ENCODE data around the gene RNASE4.

RNASE4 gene

GRCh38 chr14:20676072-20676471, 8.3 kb upstream of the RNASE4 start:
- DNase-seq, result no peak

GRCh38 chr14:20679907-20680306, 4.5 kb upstream of the RNASE4 start:
- no peak for DNase-seq

GRCh38 chr14:20680363-20680762, 4.0 kb upstream of the RNASE4 start:
- no peak for DNase-seq

GRCh38 chr14:20680843-20681347, 3.5 kb upstream of the RNASE4 start:
- DNase-seq, result no peak

GRCh38 chr14:20681348-20682126, 2.8 kb upstream of the RNASE4 start:
- DNase-seq, result peak; percentile 93

GRCh38 chr14:20682127-20682434, 2.3 kb upstream of the RNASE4 start:
- DNase-seq, result no peak

- DNase-seq, result peak; percentile 92
These were observed 1.8 kb upstream of the RNASE4 start for GRCh38 chr14:20682435-20683124.

- peak; percentile 94 for DNase-seq
These were observed 1.1 kb upstream of the RNASE4 start for GRCh38 chr14:20683125-20683890.

- DNase-seq, result no peak
These were observed 499 bp downstream of the RNASE4 start for GRCh38 chr14:20684662-20685456.

GRCh38 chr14:20686386-20687143, 2.2 kb downstream of the RNASE4 start:
- DNase-seq, result no peak

GRCh38 chr14:20687362-20688166, 3.2 kb downstream of the RNASE4 start:
- DNase-seq, result no peak

- DNase-seq, result no peak
These were observed 3.9 kb downstream of the RNASE4 start, which contains the start of gene ANG for GRCh38 chr14:20688167-20688839. TSS of gene ANG (plus strand) at chr14:20688764. CDS start at chr14:20693565, 4,801 bp downstream.

GRCh38 chr14:20690848-20691640, 6.7 kb downstream of the RNASE4 start:
- DNase-seq, result peak; percentile 77

GRCh38 chr14:20692116-20692751, 7.9 kb downstream of the RNASE4 start:
- peak; percentile 80 for DNase-seq

GRCh38 chr14:20696764-20697163, 12.4 kb downstream of the RNASE4 start:
- no peak for DNase-seq

GRCh38 chr14:20697273-20698017, 13.1 kb downstream of the RNASE4 start:
- DNase-seq, result peak; percentile 80

GRCh38 chr14:20698018-20698329, 13.6 kb downstream of the RNASE4 start:
- no peak for DNase-seq

- no peak for DNase-seq
These were observed 14.6 kb downstream of the RNASE4 start for GRCh38 chr14:20698934-20699333.

Data from activated CD4-positive, alpha-beta T cell treated with anti-CD3 and anti-CD28 coated beads, Interleukin-10, Interleukin-2, amounts not matched to agents 100 ng/mL and 50 ng/mL, durations not matched to agents 16 hours and 8 hours (primary cell).